Ishikawa (cell line): ENCODE data around the gene SPRED2.

Source experiments
- EP300 ChIP-seq: IDR thresholded peaks from 2 replicates; pipeline ENCODE4 v1.6.1; 2012; ENCODE audit warnings: borderline replicate concordance
- FOXM1 ChIP-seq: IDR thresholded peaks from 2 replicates; pipeline ENCODE4 v1.6.1; 2012; ENCODE audit warnings: low read depth, borderline replicate concordance
- MAX ChIP-seq: IDR thresholded peaks from 2 replicates; pipeline ENCODE4 v1.6.1; 2012
- RAD21 ChIP-seq: IDR thresholded peaks from 2 replicates; pipeline ENCODE4 v1.6.1; 2012; ENCODE audit warnings: low read depth
- REST ChIP-seq: IDR thresholded peaks from 2 replicates; pipeline ENCODE4 v1.6.1; 2012; ENCODE audit warnings: low read depth, mild to moderate bottlenecking
- TEAD4 ChIP-seq: IDR thresholded peaks from 2 replicates; pipeline ENCODE4 v1.6.1; 2012
- USF1 ChIP-seq: IDR thresholded peaks from 2 replicates; pipeline ENCODE4 v1.6.1; 2012
- ZBTB7A ChIP-seq: IDR thresholded peaks from 2 replicates; pipeline ENCODE4 v1.6.1; 2012; ENCODE audit warnings: low read depth

GRCh38 chr2:65393743-65394422, 38.5 kb downstream of the SPRED2 start:
- no peak for TF ChIP-seq TEAD4
- no peak for TF ChIP-seq RAD21
- TF ChIP-seq ZBTB7A: no peak
- no peak for TF ChIP-seq MAX
- TF ChIP-seq FOXM1: no peak
- no peak for TF ChIP-seq REST
- TF ChIP-seq USF1: no peak
- no peak for TF ChIP-seq EP300
